ENCODE results near the gene RFESD.

DNA sequence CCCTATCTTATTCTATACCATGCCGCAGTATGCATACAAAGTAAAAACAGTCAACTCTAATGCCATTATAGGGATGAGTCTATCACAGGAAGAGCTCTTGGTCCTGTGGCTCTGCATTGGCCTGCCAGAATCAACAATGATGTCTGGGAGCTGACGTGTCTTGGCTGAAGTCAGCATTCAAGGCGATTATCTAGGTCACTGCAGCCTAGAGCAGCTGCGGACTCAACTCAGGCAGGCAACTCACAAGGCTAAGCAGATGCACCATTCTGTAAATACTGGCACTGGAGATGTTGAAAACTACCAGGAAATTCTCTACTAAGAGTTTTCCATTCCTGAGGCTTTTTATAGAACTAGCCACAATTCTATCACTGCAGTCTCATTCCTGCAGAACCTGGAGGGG lies 23.0 kb downstream of the RFESD start:
- TF ChIP-seq POLR2AphosphoS5 (IDR thresholded peaks at IDR 0.05; ENCODE audit: borderline replicate concordance, low read depth, low read length) (no peak), EZH2 (IDR thresholded peaks at IDR 0.05) (no peak)

All from SK-N-MC (cell line).